Fibroblast of pulmonary artery (primary cell): ENCODE measurements around the gene CELSR2.

Experiments used
- DNase-seq: peaks from one replicate; pipeline ENCODE4 v3.0.0-alpha.2; 2010; ENCODE audit warnings: low read depth
- H3K4me3 ChIP-seq: replicated peaks from 2 replicates; pipeline ENCODE4 v1.5.1; 2011; ENCODE audit warnings: low read depth, mild to moderate bottlenecking, control low read depth, low read length, moderate library complexity
- TF ChIP-seq, protein P1 (sequence below): IDR thresholded peaks from 2 replicates; pipeline ENCODE4 v1.5.1; 2011; ENCODE audit warnings: mild to moderate bottlenecking, control low read depth, low read length, inconsistent platforms; ENCODE audit errors: missing control alignments

Gene CELSR2

DNA sequence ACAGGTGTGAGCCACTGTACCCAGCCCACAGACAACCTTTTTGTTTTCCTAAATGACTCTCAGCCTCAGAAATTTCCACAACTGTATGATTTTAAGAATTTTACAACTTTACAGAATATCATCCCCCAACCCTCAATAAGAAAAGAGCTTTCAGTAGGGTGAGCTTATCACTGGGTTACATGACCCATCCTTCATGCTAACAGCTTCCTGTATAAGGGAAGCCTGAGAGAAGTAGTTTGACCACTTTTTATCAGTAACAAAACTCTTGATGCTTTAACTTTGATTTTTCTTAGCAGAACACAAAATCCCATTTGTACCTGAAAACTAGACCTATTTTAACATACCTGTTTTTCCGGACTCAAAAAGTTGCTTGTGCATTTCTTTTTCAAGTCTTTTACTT, 67.2 kb downstream of the CELSR2 start:
- no peak for DNase-seq
- TF ChIP-seq, protein P1, sequence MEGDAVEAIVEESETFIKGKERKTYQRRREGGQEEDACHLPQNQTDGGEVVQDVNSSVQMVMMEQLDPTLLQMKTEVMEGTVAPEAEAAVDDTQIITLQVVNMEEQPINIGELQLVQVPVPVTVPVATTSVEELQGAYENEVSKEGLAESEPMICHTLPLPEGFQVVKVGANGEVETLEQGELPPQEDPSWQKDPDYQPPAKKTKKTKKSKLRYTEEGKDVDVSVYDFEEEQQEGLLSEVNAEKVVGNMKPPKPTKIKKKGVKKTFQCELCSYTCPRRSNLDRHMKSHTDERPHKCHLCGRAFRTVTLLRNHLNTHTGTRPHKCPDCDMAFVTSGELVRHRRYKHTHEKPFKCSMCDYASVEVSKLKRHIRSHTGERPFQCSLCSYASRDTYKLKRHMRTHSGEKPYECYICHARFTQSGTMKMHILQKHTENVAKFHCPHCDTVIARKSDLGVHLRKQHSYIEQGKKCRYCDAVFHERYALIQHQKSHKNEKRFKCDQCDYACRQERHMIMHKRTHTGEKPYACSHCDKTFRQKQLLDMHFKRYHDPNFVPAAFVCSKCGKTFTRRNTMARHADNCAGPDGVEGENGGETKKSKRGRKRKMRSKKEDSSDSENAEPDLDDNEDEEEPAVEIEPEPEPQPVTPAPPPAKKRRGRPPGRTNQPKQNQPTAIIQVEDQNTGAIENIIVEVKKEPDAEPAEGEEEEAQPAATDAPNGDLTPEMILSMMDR: no peak
- no peak overlapping the region for H3K4me3 ChIP-seq

DNA sequence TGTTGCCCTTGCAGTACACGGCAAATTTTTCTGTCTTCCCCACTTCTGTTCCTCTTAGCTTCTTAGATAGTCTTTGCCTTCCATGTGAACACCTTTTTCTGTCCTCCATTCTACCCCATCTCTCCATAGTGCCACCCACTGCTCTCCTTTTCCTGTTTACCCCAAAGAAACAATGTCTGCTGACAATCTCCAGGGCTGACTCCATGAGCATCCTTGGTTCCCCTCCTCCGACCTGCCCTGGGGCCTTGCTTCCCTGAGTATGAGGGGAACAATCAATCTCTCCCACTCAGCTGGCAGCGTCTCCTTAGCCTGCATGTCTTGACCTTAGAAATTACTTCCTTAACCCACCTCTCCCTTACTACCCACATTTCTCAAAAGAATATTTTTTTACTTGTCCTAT, 69.8 kb downstream of the CELSR2 start:
- no peak overlapping the region for H3K4me3 ChIP-seq
- no peak for DNase-seq
- TF ChIP-seq, protein P1: no peak

DNA sequence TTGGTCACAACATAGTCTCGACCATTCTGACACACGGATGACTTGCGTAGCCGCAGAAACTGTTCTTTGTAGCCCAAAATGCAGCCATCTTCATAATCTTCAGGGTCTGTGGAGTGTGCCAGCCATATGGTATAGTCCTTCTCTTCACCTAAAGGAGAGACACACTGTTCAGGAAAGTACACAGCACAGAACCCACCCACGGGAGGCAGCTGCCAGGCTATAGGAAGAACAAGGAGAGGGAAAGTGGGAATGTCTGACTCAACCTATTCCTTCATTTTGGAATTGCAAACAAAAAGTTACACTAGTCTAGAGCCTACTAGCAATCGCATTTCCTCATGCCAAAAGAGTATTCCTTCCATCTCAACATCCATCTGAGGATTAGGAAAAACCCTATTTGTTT, 73.6 kb downstream of the CELSR2 start:
- no peak overlapping the region for H3K4me3 ChIP-seq
- TF ChIP-seq, protein P1: no peak
- DNase-seq: no peak
